HG03280 (cell line): Measurements from ENCODE around the gene UBE3C.
A peak's percentile ranks its signal among the peaks of the same experiment; 100 is the strongest.
"Not testable (repeated sequence)": the region's sequence is repeated elsewhere in the genome, so short reads cannot be mapped to it uniquely, and the experiment has no call there.

Experiments
- ATAC-seq: cut with Tn5 transposase; IDR thresholded peaks from one replicate; pipeline ENCODE4 v1.9.1; 2021; ENCODE audit warnings: mild to moderate bottlenecking, moderate library complexity; ENCODE audit not compliant: unreplicated experiment

UBE3C gene

GRCh38 chr7:157233677-157234076, 95.0 kb downstream of the UBE3C start:
- ATAC-seq, result no peak

GRCh38 chr7:157234271-157234670, 95.5 kb downstream of the UBE3C start:
- ATAC-seq, result no peak

GRCh38 chr7:157235357-157236333, 96.9 kb downstream of the UBE3C start:
- no peak for ATAC-seq

- no peak for ATAC-seq
These were observed 99.4 kb downstream of the UBE3C start for GRCh38 chr7:157238087-157238486.

- no peak for ATAC-seq
These were observed 101.0 kb downstream of the UBE3C start for GRCh38 chr7:157239571-157240270.

- ATAC-seq, result no peak
These were observed 102.9 kb downstream of the UBE3C start for GRCh38 chr7:157241631-157242030.

GRCh38 chr7:157244516-157245294, 106.0 kb downstream of the UBE3C start:
- no peak for ATAC-seq

- ATAC-seq, result no peak
These were observed 107.3 kb downstream of the UBE3C start for GRCh38 chr7:157246052-157246451.

GRCh38 chr7:157248659-157249058, 109.9 kb downstream of the UBE3C start:
- no peak for ATAC-seq

- ATAC-seq, result peak; percentile 86
These were observed 112.0 kb downstream of the UBE3C start for GRCh38 chr7:157250605-157251228.

GRCh38 chr7:157251817-157252216, 113.1 kb downstream of the UBE3C start:
- ATAC-seq, result not testable (repeated sequence)

GRCh38 chr7:157253850-157254249, 115.1 kb downstream of the UBE3C start:
- ATAC-seq, result no peak

- not testable (repeated sequence) for ATAC-seq
These were observed 116.1 kb downstream of the UBE3C start for GRCh38 chr7:157254781-157255180.

GRCh38 chr7:157255201-157255606, 116.5 kb downstream of the UBE3C start:
- no peak for ATAC-seq

- no peak for ATAC-seq
These were observed 124.4 kb downstream of the UBE3C start for GRCh38 chr7:157263156-157263555.

- no peak for ATAC-seq
These were observed 126.3 kb downstream of the UBE3C start for GRCh38 chr7:157265051-157265450.

- ATAC-seq, result no peak
These were observed 127.5 kb downstream of the UBE3C start for GRCh38 chr7:157266272-157266671.

- ATAC-seq, result no peak
These were observed 128.8 kb downstream of the UBE3C start for GRCh38 chr7:157267516-157267915.

GRCh38 chr7:157267956-157268355, 129.2 kb downstream of the UBE3C start:
- no peak for ATAC-seq

- ATAC-seq, result no peak
These were observed 129.8 kb downstream of the UBE3C start for GRCh38 chr7:157268540-157268939.
